Endothelial cell of umbilical vein (primary cell): ENCODE measurements around the gene PWWP2A. TPM values are rescaled to one million over a fixed set of nuclear protein-coding genes. Genes with fewer than 3 reads are reported as not detected.

Experiments
- BruUV-seq: library from RNA; stranded (reverse); fragments of 400-500 nt; replicated peaks from 2 replicates; lab custom pipeline; 2021; lab: Mats Ljungman, UMichigan
- CTCF ChIA-PET: fragments of 300-600, 350-600 bp; sonication (Branson Sonifier 250); formaldehyde crosslinking; loops from one replicate; lab custom pipeline; 2021; ENCODE audit warnings: antibody characterized with exemption, inconsistent platforms; lab: Charles Lee
- POLR2A ChIA-PET: fragments of 300-600, 350-600 bp; sonication (Branson Sonifier 250); formaldehyde crosslinking; loops from one replicate; lab custom pipeline; 2021; ENCODE audit warnings: antibody characterized with exemption, inconsistent platforms; lab: Charles Lee
- DNase-seq: peaks from one replicate; pipeline ENCODE4 v3.0.0-alpha.2; 2011; ENCODE audit warnings: low read depth, low spot score
- FAIRE-seq: peaks from 2 replicates; lab custom pipeline; 2011; peaks lifted over from hg19 to GRCh38; lab: Jason Lieb, UNC
- H2AFZ ChIP-seq: 2 replicates; pipeline ENCODE4 v1.6.0; 2012; ENCODE audit warnings: low read depth, low read length, control low read depth, inconsistent platforms
- H3K27ac ChIP-seq: 2 replicates; pipeline ENCODE4 v1.5.1; 2011; ENCODE audit warnings: low read depth, mild to moderate bottlenecking, control low read depth, low read length, moderate library complexity; ENCODE audit not compliant: insufficient read depth
- H3K27me3 ChIP-seq, 2 experiments: 2 replicates each; pipeline versions ENCODE4 v1.6.0 to v1.6.1; 2011; ENCODE audit warnings: low read length in 2 of 2, mixed read lengths in 1 of 2; ENCODE audit not compliant: control insufficient read depth in 2 of 2, insufficient read depth in 2 of 2
- H3K36me3 ChIP-seq, 2 experiments: 2 replicates in 1 of 2; 3 replicates in 1 of 2; pipeline ENCODE4 v1.5.1; 2011; ENCODE audit warnings: low read length in 2 of 2, mild to moderate bottlenecking in 1 of 2, moderate library complexity in 1 of 2; ENCODE audit not compliant: control insufficient read depth in 2 of 2, insufficient read depth in 2 of 2; ENCODE audit errors: extremely low read depth in 1 of 2
- H3K4me1 ChIP-seq: 3 replicates; pipeline ENCODE4 v1.5.1; 2011; ENCODE audit warnings: mild to moderate bottlenecking, low read length; ENCODE audit not compliant: control insufficient read depth, insufficient read depth; ENCODE audit errors: extremely low read depth
- H3K4me2 ChIP-seq: 2 replicates; pipeline ENCODE4 v1.6.1; 2011; ENCODE audit warnings: low read length, control low read depth, mixed read lengths; ENCODE audit not compliant: insufficient read depth
- H3K4me3 ChIP-seq, 3 experiments: fragments of 200-600 bp in 1 of 3; sonication (generic), shearing (Covaris generic) in 1 of 3; replicated peaks in 1 of 3; 2 replicates each; pipeline ENCODE4 v1.5.1; 2011 to 2016; ENCODE audit warnings: control low read depth in 3 of 3, low read length in 3 of 3, mild to moderate bottlenecking in 2 of 3, inconsistent platforms in 1 of 3, low read depth in 1 of 3, moderate library complexity in 1 of 3; ENCODE audit not compliant: insufficient read depth in 1 of 3
- H3K79me2 ChIP-seq: 2 replicates; pipeline ENCODE4 v1.6.0; 2012; ENCODE audit warnings: low read length, inconsistent platforms; ENCODE audit not compliant: control insufficient read depth, insufficient read depth
- H3K9ac ChIP-seq: replicated peaks from 2 replicates; pipeline ENCODE3; 2011; ENCODE audit warnings: low read length, control low read depth; ENCODE audit not compliant: insufficient read depth; ENCODE audit errors: extremely low read depth
- H3K9me1 ChIP-seq: replicated peaks from 3 replicates; pipeline ENCODE4 v1.6.0; 2011; ENCODE audit warnings: mild to moderate bottlenecking, low read length; ENCODE audit not compliant: control insufficient read depth, insufficient read depth; ENCODE audit errors: extremely low read depth
- H3K9me3 ChIP-seq: replicated peaks from 2 replicates; pipeline ENCODE4 v1.5.1; 2012; ENCODE audit warnings: low read length, inconsistent platforms; ENCODE audit not compliant: control insufficient read depth, insufficient read depth
- H4K20me1 ChIP-seq: replicated peaks from 2 replicates; pipeline ENCODE3; 2011; ENCODE audit warnings: mild to moderate bottlenecking, low read length; ENCODE audit not compliant: control insufficient read depth, insufficient read depth; ENCODE audit errors: extremely low read depth
- CTCF ChIP-seq, 2 donors: IDR thresholded peaks; 1 replicate in 1 of 2; 2 replicates in 1 of 2; pipeline ENCODE4 v1.5.1; 2011; ENCODE audit warnings: low read length in 2 of 2, mild to moderate bottlenecking in 2 of 2, moderate library complexity in 2 of 2, control low read depth in 1 of 2, inconsistent platforms in 1 of 2, low read depth in 1 of 2; ENCODE audit not compliant: insufficient read depth in 1 of 2; ENCODE audit errors: extremely low read depth in 1 of 2
- EZH2 ChIP-seq: IDR thresholded peaks from 2 replicates; pipeline ENCODE4 v1.6.1; 2012; ENCODE audit warnings: borderline replicate concordance, low read depth, mild to moderate bottlenecking, moderate library complexity, low read length, inconsistent platforms; ENCODE audit not compliant: severe bottlenecking
- FOS ChIP-seq: IDR thresholded peaks from 2 replicates; pipeline ENCODE4 v1.6.1; 2011; ENCODE audit warnings: mild to moderate bottlenecking, low read length, moderate library complexity, borderline replicate concordance; ENCODE audit not compliant: insufficient read depth
- GATA2 ChIP-seq: IDR thresholded peaks from 2 replicates; pipeline ENCODE4 v1.7.0; 2011; ENCODE audit warnings: low read depth, mild to moderate bottlenecking, moderate library complexity, mixed read lengths, low read length; ENCODE audit not compliant: insufficient read length, insufficient read depth
- JUN ChIP-seq: IDR thresholded peaks from 2 replicates; pipeline ENCODE4 v1.6.1; 2011; ENCODE audit warnings: borderline replicate concordance, low read depth; ENCODE audit not compliant: insufficient read length, insufficient read depth
- MAX ChIP-seq: IDR thresholded peaks from 2 replicates; pipeline ENCODE4 v1.6.1; 2011; ENCODE audit not compliant: insufficient read depth, insufficient read length
- MYC ChIP-seq: IDR thresholded peaks from one replicate; pipeline ENCODE4 v1.6.1; 2011; ENCODE audit warnings: mild to moderate bottlenecking, low read depth, low read length
- POLR2A ChIP-seq: IDR thresholded peaks from 2 replicates; pipeline ENCODE4 v1.6.1; 2012; ENCODE audit warnings: low read depth, mild to moderate bottlenecking, control low read depth, low read length
- POLR2AphosphoS5 ChIP-seq: IDR thresholded peaks from 2 replicates; pipeline ENCODE4 v1.6.1; 2012; ENCODE audit warnings: low read depth, mild to moderate bottlenecking, control low read depth, low read length, moderate library complexity; ENCODE audit not compliant: insufficient read depth
- dilution Hi-C: fragments of 300-500 bp; cut with MboI; formaldehyde crosslinking; loops from one replicate; pipeline ENCODE4 v1.15.0; 2019; ENCODE audit warnings: low sequenced_read_pairs; ENCODE audit not compliant: extremely low pct_ligation_motif_present
- intact Hi-C: fragments of 100-400 bp; cut with micrococcal nuclease; formaldehyde crosslinking; loops from one replicate; pipeline ENCODE4 v1.10.0; 2022
- polyA plus RNA-seq, 4 experiments: library from polyadenylated mRNA; depleted of rRNA in 3 of 4; stranded (reverse) in 3 of 4; unstranded in 1 of 4; fragments of >200 nt; gene quantifications; 2 replicates each; pipeline versions ENCODE4 v1.2.1 to v1.2.3, GENCODE V29; 2011 to 2012; ENCODE audit warnings: missing spikeins in 1 of 4
- total RNA-seq: library from RNA; stranded (reverse); gene quantifications from 2 replicates; pipeline ENCODE4 v1.2.3, GENCODE V29; 2021

PWWP2A gene
- total and polyA plus RNA-seq, 2 donors (not counting 3 experiments of a cell fraction or from before 2014, with no cell fraction given), result 4.6 to 19.3 TPM

GRCh38 chr5:160167624-160168165 is 48.4 kb upstream of the PWWP2A start:
- peaks cover 44% of the 10 kb centered on the region for H3K4me1 ChIP-seq
- FAIRE-seq (no peak), DNase-seq (no peak)
- intact Hi-C loops, result loop anchor here (10.0 kb wide), 1 partner anchor 1773 kb away; no protein-coding TSS in a partner anchor
- no peak overlapping the region for H3K4me2 ChIP-seq
- H3K36me3 ChIP-seq, result no peaks in the 10 kb centered on the region
- no peaks in the 10 kb centered on the region for H3K79me2 ChIP-seq
- no peak overlapping the region for H2AFZ ChIP-seq
- no peaks in the 10 kb centered on the region for H3K9me1 ChIP-seq
- no peak overlapping the region for H3K4me3 ChIP-seq
- ChIA-PET POLR2A (no interaction called here), CTCF (interaction anchor here (2.0 kb wide), 1 partner anchor 146 kb away, joined by 9 read pairs; no protein-coding TSS in a partner anchor)
- H3K9ac ChIP-seq, result no peak overlapping the region
- H3K27ac ChIP-seq, result no peak overlapping the region
- no peaks in the 10 kb centered on the region for H3K9me3 ChIP-seq
- H3K27me3 ChIP-seq, result no peaks in the 10 kb centered on the region
- dilution Hi-C loops, result no loop called here
- no peaks in the 10 kb centered on the region for H4K20me1 ChIP-seq
- no TSS peak for BruUV-seq
- TF ChIP-seq POLR2A, result no peak
- no peak for TF ChIP-seq MYC
- TF ChIP-seq MAX, result no peak
- no peak for TF ChIP-seq POLR2AphosphoS5
- no peak for TF ChIP-seq FOS
- TF ChIP-seq GATA2, result no peak
- no peak for TF ChIP-seq CTCF (IDR thresholded peaks at IDR 0.05; ENCODE audit: extremely low read depth in 1 of 2, insufficient read depth in 1 of 2, low read depth in 1 of 2, low read length in 2 of 2)
- no peak for TF ChIP-seq JUN
- no peak for TF ChIP-seq EZH2
